ENCODE results near the gene TTC21B. TPM values are rescaled to one million over a fixed set of nuclear protein-coding genes. Genes with fewer than 3 reads are reported as not detected.

Gene TTC21B
- total and polyA plus RNA-seq, 5 donors from 2014 or later: 5.1 to 31.2 (median 6.7) TPM

GRCh38 chr2:165892526-165892925 lies 61.0 kb downstream of the TTC21B start:
- no peak for ATAC-seq (ENCODE audit: low read depth in 2 of 2)
- Histone ChIP-seq H3K36me3 (ENCODE audit: control insufficient read depth, insufficient read depth, low read length) (peaks cover 66% of the 10 kb centered on the region), H3K27ac (ENCODE audit: insufficient read depth, low read length, poor library complexity, severe bottlenecking) (no peak overlapping the region), H3K9me3 (ENCODE audit: control insufficient read depth in 2 of 2, low read length in 2 of 2) (no peaks in the 10 kb centered on the region), H3K27me3 (ENCODE audit: control insufficient read depth, insufficient read depth, low read length) (no peaks in the 10 kb centered on the region), H3K4me1 (ENCODE audit: control insufficient read depth, insufficient read depth, low read length, poor library complexity, severe bottlenecking) (no peaks in the 10 kb centered on the region), H3K4me3 (ENCODE audit: low read depth, low read length) (no peak overlapping the region)
- H3K36me3 Mint-ChIP-seq: peaks cover 49% of the 10 kb centered on the region
- H3K27me3 Mint-ChIP-seq: no peaks in the 10 kb centered on the region
- H3K27ac Mint-ChIP-seq: peak overlapping the region in 1 of 3 donors; percentile 56
- H3K9me3 Mint-ChIP-seq: peaks cover 0 to 2% (median 0%) of the 10 kb centered on the region in 7 donors
- H3K4me3 Mint-ChIP-seq: no peak overlapping the region
- no peak for DNase-seq
- peaks cover 0 to 12% (median 5%) of the 10 kb centered on the region in 4 donors for H3K4me1 Mint-ChIP-seq

- H3K4me3 Mint-ChIP-seq: no peak overlapping the region
- H3K4me1 Mint-ChIP-seq: peaks cover 0 to 10% (median 4%) of the 10 kb centered on the region in 4 donors
- ATAC-seq (ENCODE audit: low read depth in 2 of 2): no peak
Measured at GRCh38 chr2:165891943-165892342, 61.6 kb downstream of the TTC21B start.

GRCh38 chr2:165891345-165891744 lies 62.2 kb downstream of the TTC21B start:
- no peak overlapping the region for H3K27ac Mint-ChIP-seq
- H3K36me3 Mint-ChIP-seq: peaks cover 48% of the 10 kb centered on the region
- H3K27me3 Mint-ChIP-seq: no peaks in the 10 kb centered on the region
- Histone ChIP-seq H3K27ac (ENCODE audit: insufficient read depth, low read length, poor library complexity, severe bottlenecking) (no peak overlapping the region), H3K27me3 (ENCODE audit: control insufficient read depth, insufficient read depth, low read length) (no peaks in the 10 kb centered on the region), H3K9me3 (ENCODE audit: control insufficient read depth in 2 of 2, low read length in 2 of 2) (no peaks in the 10 kb centered on the region), H3K4me1 (ENCODE audit: control insufficient read depth, insufficient read depth, low read length, poor library complexity, severe bottlenecking) (no peaks in the 10 kb centered on the region), H3K4me3 (ENCODE audit: low read depth, low read length) (no peak overlapping the region), H3K36me3 (ENCODE audit: control insufficient read depth, insufficient read depth, low read length) (peaks cover 57% of the 10 kb centered on the region)
- no peak overlapping the region for H3K4me3 Mint-ChIP-seq
- peaks cover 0 to 2% (median 0%) of the 10 kb centered on the region in 7 donors for H3K9me3 Mint-ChIP-seq
- no peak for DNase-seq
- no peak for ATAC-seq (ENCODE audit: low read depth in 2 of 2)
- peaks cover 0 to 10% (median 4%) of the 10 kb centered on the region in 4 donors for H3K4me1 Mint-ChIP-seq

More at GRCh38 chr2:165891943-165892342, 61.6 kb downstream of the TTC21B start:
- Mint-ChIP-seq H3K36me3 (peaks cover 46% of the 10 kb centered on the region), H3K27me3 (no peaks in the 10 kb centered on the region), H3K27ac (no peak overlapping the region), H3K9me3 (peaks cover 0 to 2% (median 0%) of the 10 kb centered on the region in 7 donors)
- H3K27me3 ChIP-seq (ENCODE audit: control insufficient read depth, insufficient read depth, low read length): no peaks in the 10 kb centered on the region
- H3K36me3 ChIP-seq (ENCODE audit: control insufficient read depth, insufficient read depth, low read length): peaks cover 60% of the 10 kb centered on the region
- no peak overlapping the region for H3K27ac ChIP-seq (ENCODE audit: insufficient read depth, low read length, poor library complexity, severe bottlenecking)
- H3K4me3 ChIP-seq (ENCODE audit: low read depth, low read length): no peak overlapping the region
- no peak for DNase-seq
- no peaks in the 10 kb centered on the region for H3K4me1 ChIP-seq (ENCODE audit: control insufficient read depth, insufficient read depth, low read length, poor library complexity, severe bottlenecking)
- no peaks in the 10 kb centered on the region for H3K9me3 ChIP-seq (ENCODE audit: control insufficient read depth in 2 of 2, low read length in 2 of 2)

GRCh38 chr2:165889798-165890197 lies 63.8 kb downstream of the TTC21B start:
- Mint-ChIP-seq H3K27ac (peak overlapping the region in 2 of 3 donors; percentile 11 to 56), H3K27me3 (no peaks in the 10 kb centered on the region), H3K36me3 (peaks cover 51% of the 10 kb centered on the region), H3K4me1 (peaks cover 0 to 10% (median 4%) of the 10 kb centered on the region in 4 donors), H3K9me3 (peaks cover 0 to 2% (median 0%) of the 10 kb centered on the region in 7 donors), H3K4me3 (no peak overlapping the region)
- H3K27ac ChIP-seq (ENCODE audit: insufficient read depth, low read length, poor library complexity, severe bottlenecking): no peak overlapping the region
- no peak overlapping the region for H3K4me3 ChIP-seq (ENCODE audit: low read depth, low read length)
- H3K36me3 ChIP-seq (ENCODE audit: control insufficient read depth, insufficient read depth, low read length): peaks cover 51% of the 10 kb centered on the region
- no peaks in the 10 kb centered on the region for H3K27me3 ChIP-seq (ENCODE audit: control insufficient read depth, insufficient read depth, low read length)
- no peaks in the 10 kb centered on the region for H3K9me3 ChIP-seq (ENCODE audit: control insufficient read depth in 2 of 2, low read length in 2 of 2)
- DNase-seq (no peak), ATAC-seq (ENCODE audit: low read depth in 2 of 2) (no peak)
- no peaks in the 10 kb centered on the region for H3K4me1 ChIP-seq (ENCODE audit: control insufficient read depth, insufficient read depth, low read length, poor library complexity, severe bottlenecking)

GRCh38 chr2:165889158-165889557 lies 64.4 kb downstream of the TTC21B start:
- ATAC-seq (ENCODE audit: low read depth in 2 of 2) (no peak), DNase-seq (no peak)
- Mint-ChIP-seq H3K4me1 (peaks cover 0 to 10% (median 7%) of the 10 kb centered on the region in 4 donors), H3K9me3 (peaks cover 0 to 2% (median 0%) of the 10 kb centered on the region in 7 donors), H3K27ac (peak overlapping the region in 2 of 3 donors; percentile 11 to 56), H3K27me3 (no peaks in the 10 kb centered on the region), H3K36me3 (peaks cover 54% of the 10 kb centered on the region), H3K4me3 (no peak overlapping the region)
- Histone ChIP-seq H3K27me3 (ENCODE audit: control insufficient read depth, insufficient read depth, low read length) (no peaks in the 10 kb centered on the region), H3K4me3 (ENCODE audit: low read depth, low read length) (no peak overlapping the region), H3K4me1 (ENCODE audit: control insufficient read depth, insufficient read depth, low read length, poor library complexity, severe bottlenecking) (no peaks in the 10 kb centered on the region), H3K36me3 (ENCODE audit: control insufficient read depth, insufficient read depth, low read length) (peaks cover 46% of the 10 kb centered on the region), H3K9me3 (ENCODE audit: control insufficient read depth in 2 of 2, low read length in 2 of 2) (no peaks in the 10 kb centered on the region), H3K27ac (ENCODE audit: insufficient read depth, low read length, poor library complexity, severe bottlenecking) (no peak overlapping the region)

GRCh38 chr2:165888171-165888570 lies 65.4 kb downstream of the TTC21B start:
- no peak overlapping the region for H3K27ac Mint-ChIP-seq
- H3K4me3 ChIP-seq (ENCODE audit: low read depth, low read length): no peak overlapping the region
- H3K27ac ChIP-seq (ENCODE audit: insufficient read depth, low read length, poor library complexity, severe bottlenecking): no peak overlapping the region
- H3K36me3 ChIP-seq (ENCODE audit: control insufficient read depth, insufficient read depth, low read length): peaks cover 45% of the 10 kb centered on the region
- peaks cover 54% of the 10 kb centered on the region for H3K36me3 Mint-ChIP-seq
- H3K4me3 Mint-ChIP-seq: no peak overlapping the region
- H3K27me3 Mint-ChIP-seq: no peaks in the 10 kb centered on the region
- ATAC-seq (ENCODE audit: low read depth in 2 of 2): no peak
- DNase-seq: no peak
- no peaks in the 10 kb centered on the region for H3K4me1 ChIP-seq (ENCODE audit: control insufficient read depth, insufficient read depth, low read length, poor library complexity, severe bottlenecking)
- peaks cover 0 to 2% (median 0%) of the 10 kb centered on the region in 7 donors for H3K9me3 Mint-ChIP-seq
- H3K9me3 ChIP-seq (ENCODE audit: control insufficient read depth in 2 of 2, low read length in 2 of 2): no peaks in the 10 kb centered on the region
- H3K27me3 ChIP-seq (ENCODE audit: control insufficient read depth, insufficient read depth, low read length): no peaks in the 10 kb centered on the region
- peaks cover 0 to 12% (median 8%) of the 10 kb centered on the region in 4 donors for H3K4me1 Mint-ChIP-seq

- Mint-ChIP-seq H3K4me3 (no peak overlapping the region), H3K27me3 (no peaks in the 10 kb centered on the region), H3K9me3 (peaks cover 0 to 2% (median 0%) of the 10 kb centered on the region in 7 donors), H3K4me1 (peaks cover 0 to 12% (median 8%) of the 10 kb centered on the region in 4 donors), H3K36me3 (peaks cover 47% of the 10 kb centered on the region), H3K27ac (peak overlapping the region in 2 of 3 donors; percentile 13 to 82)
- H3K4me1 ChIP-seq (ENCODE audit: control insufficient read depth, insufficient read depth, low read length, poor library complexity, severe bottlenecking): no peaks in the 10 kb centered on the region
- H3K4me3 ChIP-seq (ENCODE audit: low read depth, low read length): no peak overlapping the region
- H3K27me3 ChIP-seq (ENCODE audit: control insufficient read depth, insufficient read depth, low read length): no peaks in the 10 kb centered on the region
- peaks cover 43% of the 10 kb centered on the region for H3K36me3 ChIP-seq (ENCODE audit: control insufficient read depth, insufficient read depth, low read length)
- no peak for DNase-seq
- no peak overlapping the region for H3K27ac ChIP-seq (ENCODE audit: insufficient read depth, low read length, poor library complexity, severe bottlenecking)
- no peak for ATAC-seq (ENCODE audit: low read depth in 2 of 2)
- no peaks in the 10 kb centered on the region for H3K9me3 ChIP-seq (ENCODE audit: control insufficient read depth in 2 of 2, low read length in 2 of 2)
Measured at GRCh38 chr2:165886487-165887146, 67.0 kb downstream of the TTC21B start.

Measured in CD4-positive, CD25-positive, alpha-beta regulatory T cell (primary cell).